Fibroblast of skin of right biceps (primary cell): ENCODE measurements around the gene GJD3.

Experiments
- DNase-seq: peaks from one replicate; pipeline ENCODE4 v3.0.0-alpha.2; 2013

The GJD3 gene

GRCh38 chr17:40320756-40321523, 43.6 kb downstream of the GJD3 start:
- DNase-seq, result peak; percentile 85

- DNase-seq, result no peak
Measured at GRCh38 chr17:40319651-40320540, 44.6 kb downstream of the GJD3 start.

GRCh38 chr17:40318830-40319391, 45.6 kb downstream of the GJD3 start:
- DNase-seq, result no peak

DNA sequence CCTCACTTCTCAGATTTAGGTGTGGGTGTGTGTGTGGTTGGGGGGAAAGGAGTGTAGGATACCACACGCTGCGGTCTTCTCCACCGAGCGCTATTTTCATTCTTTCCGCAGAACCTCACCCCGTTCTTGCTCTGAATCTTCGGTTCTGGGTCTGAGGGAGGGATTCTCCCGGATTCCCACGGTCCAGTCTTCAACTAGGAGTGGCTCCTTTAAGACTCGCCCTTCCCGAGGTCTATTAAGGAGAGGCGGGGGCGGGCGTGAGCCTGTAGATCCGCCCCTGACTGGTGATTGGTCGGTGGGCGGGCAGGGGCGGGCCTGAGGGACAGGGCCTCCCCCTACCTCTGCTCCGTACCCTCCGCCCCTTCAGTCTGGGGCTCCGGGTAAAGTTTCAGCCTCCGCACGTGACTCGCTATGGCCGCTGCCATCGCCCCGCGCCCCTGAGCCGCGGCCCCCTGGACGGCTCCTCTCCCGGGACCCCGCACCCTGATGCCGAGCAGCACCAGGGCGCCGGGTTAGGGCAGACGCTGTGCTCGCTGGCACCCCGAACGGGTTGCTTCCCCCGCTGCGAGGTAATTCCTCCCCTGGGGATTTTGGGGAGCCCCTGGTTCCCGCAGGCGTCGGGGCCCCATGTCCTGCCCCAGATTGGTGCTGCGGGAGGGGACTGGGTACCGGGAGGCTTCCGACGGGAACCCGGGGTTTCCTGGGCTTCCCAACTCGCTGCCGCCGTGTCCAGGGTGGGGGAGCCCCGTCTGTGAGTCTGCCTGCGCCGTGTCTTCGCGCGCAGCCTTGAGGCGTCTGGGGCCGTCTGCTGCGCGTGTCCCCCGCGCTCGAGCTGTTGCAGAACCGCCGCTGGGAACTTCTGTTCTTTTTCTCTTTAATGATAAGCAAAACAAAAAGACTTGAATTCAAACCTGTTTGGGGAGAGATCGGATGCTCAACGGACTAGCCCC, 46.4 kb downstream of the GJD3 start:
- DNase-seq, result peak; percentile 97

DNA sequence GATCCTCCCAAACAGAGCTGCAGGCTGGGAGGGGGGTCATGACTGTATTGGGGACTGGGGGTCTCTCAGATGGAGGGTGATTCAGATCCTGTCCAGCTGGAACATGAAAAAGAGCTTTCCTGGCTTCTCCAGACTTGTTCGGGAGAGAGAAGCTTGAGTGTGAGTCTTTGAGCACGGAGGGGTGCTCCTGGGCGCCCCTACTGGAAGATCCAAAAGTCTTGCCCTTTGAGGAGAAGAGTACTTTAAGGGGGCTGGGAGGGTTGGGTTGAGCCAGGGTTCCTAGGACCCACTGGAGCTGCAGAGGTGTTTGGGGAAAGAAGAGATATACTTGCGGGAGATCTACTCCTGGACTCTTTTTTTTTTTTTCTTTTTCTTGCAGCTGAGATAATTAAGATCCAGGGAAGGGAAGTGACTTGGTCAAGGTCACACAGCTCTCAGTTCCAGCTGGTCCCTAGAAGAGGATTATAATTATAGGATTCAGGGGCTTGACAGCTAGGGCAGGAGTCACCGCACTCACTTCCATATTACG, 47.1 kb downstream of the GJD3 start:
- peak; percentile 80 for DNase-seq

GRCh38 chr17:40316571-40317344, 47.8 kb downstream of the GJD3 start:
- DNase-seq, result peak; percentile 86

- no peak for DNase-seq
Measured at GRCh38 chr17:40315678-40316570, 48.6 kb downstream of the GJD3 start.

GRCh38 chr17:40315206-40315605, 49.3 kb downstream of the GJD3 start:
- no peak for DNase-seq

DNA sequence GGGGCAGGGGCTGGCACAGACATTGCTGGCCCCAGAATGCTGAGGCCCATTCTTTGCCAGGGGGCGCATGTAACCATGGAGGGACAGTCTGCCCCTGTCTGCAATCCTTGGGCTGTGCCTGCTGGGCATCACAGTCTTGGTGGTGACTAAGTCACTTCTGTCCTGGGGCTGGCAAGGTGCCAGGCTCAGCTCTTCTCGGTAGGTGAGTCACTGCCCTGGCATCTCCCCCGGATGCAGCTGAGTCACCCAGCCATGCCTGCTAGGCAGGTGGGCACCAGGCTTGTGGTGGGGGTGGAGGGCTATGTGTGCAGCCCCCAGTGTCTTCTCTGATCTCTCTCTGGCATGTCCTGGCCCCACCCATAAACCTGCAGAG, 50.0 kb downstream of the GJD3 start:
- peak; percentile 94 for DNase-seq

DNA sequence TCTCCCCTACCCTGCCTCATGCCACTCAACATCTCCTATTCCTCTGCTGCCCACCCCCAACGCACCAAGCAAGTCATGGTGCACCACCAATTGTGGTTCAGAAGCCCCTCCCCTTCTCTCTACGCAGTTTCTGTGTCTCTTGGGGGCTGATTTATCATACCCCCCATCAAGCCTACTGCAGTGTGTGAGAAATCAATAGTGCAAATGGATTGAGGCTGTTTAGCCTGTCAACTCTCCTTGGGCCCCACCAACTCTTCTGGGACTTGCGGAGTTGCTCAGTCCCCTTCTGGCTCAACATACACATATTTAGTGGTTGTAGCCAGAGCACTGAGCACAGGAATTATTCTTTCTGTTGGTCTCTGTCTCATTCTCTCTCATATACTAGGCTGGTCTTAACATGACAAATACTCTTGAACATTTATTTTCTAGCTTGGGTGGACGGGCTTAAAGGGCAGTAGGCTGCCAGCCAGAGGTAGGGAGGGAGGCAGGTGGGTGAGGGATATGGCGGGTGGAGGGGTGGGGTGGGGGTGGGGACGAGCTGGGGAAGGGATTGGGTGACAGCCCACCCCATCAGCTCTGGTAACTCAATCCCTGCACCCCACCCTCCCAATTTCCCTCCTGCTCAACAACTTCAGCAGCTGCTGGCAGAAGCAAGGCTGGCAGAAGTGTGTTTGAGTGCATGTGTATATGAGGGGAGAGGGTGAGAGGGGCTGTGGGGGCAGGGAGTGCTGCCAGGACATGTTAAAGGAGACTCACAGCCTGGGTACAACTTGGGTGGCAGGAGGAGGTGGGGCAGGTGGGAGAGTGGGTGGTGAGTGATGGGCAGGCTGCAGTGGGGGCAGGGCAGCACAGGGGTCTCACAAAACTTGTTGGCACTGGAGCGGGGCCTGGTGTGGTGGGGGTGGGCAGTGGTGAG, 50.6 kb downstream of the GJD3 start:
- peak; percentile 71 for DNase-seq
